DND-41 (cell line): ENCODE measurements around the gene IL13RA1.

Source experiments
- CTCF ChIP-seq: IDR thresholded peaks from 2 replicates; pipeline ENCODE4 v1.5.1; 2012; ENCODE audit warnings: borderline replicate concordance, low read length, moderate library complexity, mild to moderate bottlenecking; ENCODE audit not compliant: poor library complexity, severe bottlenecking; ENCODE audit errors: extremely low read depth
- EZH2 ChIP-seq: IDR thresholded peaks from 3 replicates; pipeline ENCODE4 v1.6.1; 2012; ENCODE audit warnings: borderline replicate concordance, low read depth, mild to moderate bottlenecking, moderate library complexity, low read length, inconsistent platforms; ENCODE audit not compliant: severe bottlenecking

- TF ChIP-seq CTCF (no peak), EZH2 (no peak)
Measured at GRCh38 chrX:118724775-118725174, 2.6 kb upstream of the IL13RA1 start.
